Measurements from ENCODE around the gene GPC6.

The GPC6 gene

DNA sequence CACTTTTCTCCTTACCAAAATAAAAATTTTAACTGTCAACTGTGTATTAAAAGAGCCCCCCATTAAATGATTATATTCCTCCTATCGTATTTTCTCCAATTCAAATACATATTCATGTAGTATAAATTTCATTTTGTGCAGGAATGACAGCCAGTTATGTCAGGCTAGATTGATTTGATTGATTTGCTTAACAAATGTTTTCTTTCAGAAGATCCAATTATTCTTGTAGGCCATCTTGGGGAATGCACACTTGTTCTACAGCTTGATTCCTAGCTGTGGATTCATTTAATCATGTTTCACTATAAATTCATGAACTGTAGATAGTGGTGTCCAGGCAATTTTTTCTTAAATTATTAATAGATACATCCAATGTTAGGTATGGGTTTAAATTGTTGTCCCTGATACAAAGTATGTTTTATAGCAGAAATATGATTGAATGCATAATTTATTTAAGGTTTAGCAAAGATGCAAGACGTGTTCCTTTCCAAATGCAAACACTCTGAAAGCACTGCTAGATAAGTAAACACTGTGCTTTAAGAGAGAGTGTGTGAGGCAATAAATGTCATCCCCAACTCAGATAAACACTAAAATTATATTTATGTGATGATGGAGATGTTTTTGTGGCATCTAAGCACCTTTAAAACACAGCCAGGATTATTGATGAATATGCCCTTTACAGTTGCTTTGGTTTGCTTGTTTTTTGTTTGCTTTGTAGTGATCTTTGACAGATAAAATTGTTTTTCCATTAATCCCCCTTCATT is 721.7 kb downstream of the GPC6 start:
- no peak for DNase-seq

DNA sequence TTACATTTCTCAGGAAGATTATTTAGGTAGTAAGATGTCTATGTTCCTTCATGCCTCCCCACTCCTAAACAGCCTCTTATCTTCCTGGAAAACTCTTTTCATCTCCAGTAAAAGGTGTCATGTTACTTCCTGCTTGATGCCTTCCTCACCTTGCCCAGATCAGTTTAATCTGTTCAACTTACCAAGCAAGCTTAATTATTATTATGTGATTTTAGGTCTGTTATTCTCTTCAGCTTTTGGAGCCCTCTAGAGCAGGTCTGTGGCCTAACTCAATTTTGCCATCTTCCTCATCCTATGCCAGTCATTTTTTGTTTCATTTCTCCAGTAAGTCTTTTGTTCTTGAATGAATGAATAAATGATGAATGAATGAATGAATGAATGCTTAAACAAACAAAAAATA is 724.5 kb downstream of the GPC6 start:
- no peak for DNase-seq

DNA sequence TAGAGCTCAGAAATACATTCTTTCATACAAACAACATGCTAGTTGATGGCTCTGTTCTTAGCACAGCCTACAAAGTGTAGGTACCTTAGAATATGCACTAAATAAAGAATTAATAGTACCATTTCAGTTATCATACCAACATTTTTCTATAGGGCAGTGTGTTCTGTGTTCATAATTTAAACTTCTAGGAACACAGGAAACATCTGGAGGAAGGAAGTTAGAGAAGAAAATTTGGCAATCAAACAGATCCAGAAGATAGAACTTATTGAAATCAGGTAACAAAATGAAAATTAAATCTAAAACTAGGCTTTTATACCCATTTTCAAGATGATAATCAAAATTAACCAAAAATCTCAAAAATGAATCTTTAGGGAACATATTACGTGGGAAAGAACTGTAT is 725.3 kb downstream of the GPC6 start:
- no peak for DNase-seq

DNA sequence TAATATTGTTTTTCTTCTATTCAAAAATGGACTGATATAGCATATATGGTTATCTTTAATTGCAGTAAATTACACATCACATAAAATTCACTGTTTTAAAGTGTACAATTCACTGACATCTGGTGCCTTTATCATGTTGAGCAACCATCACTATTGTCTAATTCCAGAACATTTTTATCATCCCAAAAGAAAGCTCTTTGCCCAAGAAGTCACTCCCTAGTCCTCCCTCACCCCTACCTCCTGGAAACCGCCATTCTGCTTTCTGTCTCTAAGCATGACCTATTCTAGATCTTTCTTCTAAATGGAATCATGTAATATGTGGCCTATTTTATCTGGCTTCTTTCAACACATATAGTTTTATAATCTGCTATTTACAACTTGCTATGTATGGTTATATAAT is 727.2 kb downstream of the GPC6 start:
- DNase-seq: no peak

DNA sequence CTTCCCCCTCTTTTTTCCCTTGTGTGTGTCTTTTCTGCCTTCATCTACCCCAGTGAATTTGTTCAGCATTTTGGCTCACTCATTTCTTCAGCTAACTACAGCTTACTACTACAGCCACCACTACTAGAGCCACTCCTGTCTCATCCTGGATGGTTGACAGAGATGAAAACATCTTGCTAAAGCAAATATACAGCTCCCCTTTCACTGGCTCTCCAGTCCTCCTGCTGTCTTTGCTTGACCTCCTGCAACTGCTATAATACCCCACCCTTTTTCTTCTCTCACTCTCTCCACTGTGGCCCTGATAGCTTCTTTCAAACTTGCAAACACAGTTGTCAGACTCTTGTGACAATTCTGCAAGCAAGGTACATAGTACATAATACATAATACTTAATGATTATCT is 729.3 kb downstream of the GPC6 start:
- no peak for DNase-seq

DNA sequence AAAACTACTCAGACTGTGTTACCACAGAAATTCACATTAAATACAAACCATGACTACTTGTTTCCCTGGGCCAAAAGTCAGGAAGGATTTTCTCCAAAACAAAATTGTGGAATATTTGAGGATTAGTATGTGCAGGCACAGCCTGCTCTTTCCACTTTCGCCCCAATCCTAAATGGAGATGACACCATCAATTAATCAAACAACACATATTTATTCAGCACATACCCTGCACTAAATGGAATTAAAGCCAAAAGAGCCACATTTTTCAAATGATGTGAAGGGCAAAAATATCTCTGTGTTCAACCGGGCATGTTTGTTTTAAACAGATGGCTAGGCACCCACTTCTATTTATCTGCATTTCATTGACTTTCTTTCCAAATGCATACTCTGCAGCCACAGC is 729.8 kb downstream of the GPC6 start:
- no peak for DNase-seq

DNA sequence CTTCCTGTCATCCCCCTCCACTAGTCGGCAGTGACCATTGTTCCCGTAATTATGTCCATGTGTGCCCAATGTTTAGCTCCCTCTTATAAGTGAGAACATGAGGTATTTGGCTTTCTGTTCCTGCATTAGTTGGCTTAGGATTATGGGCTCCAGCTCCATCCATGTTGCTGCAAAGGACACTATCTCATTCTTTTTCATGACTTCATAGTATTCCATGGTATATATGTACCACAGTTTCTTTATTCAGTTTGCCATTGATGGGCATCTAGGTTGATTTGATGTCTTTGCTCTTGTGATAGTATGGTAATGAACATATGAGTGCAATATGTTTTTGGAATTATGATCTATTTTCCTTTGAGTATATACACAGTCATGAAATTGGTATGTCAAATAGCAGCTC is 730.8 kb downstream of the GPC6 start:
- DNase-seq: no peak

DNA sequence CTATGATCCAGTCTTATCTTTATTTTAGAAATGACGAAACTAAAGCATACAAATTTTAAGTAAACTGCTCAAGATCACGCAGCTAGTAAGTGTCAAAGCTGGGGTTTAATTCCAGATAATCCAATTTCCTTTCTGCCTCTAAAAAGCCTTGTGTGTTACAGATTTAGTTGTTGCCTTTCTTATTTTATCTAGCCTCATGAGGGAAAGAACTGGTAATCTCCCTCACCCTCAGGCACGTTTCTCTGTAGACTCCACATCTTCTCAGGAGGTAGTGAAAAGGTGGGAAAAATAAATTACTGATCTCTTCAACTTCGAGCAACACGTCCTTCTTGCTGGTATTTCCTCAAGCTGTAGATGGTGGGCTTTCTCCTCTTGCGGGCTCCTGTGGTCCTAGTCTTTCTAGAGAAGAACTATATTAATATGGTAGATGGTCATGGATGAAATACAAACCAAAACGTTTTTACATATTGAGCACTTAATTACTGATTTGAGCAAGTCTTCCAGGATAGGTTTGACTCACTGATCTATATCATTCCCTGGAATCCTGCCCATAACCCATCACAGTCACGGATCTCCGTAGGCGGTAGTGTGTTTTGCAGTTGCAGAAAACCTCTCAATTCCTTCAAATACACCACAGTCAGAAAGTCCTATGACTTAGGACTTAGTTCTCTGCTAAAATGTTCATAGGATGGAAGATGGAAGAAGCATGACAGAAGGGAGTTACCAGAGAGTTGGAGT is 733.4 kb downstream of the GPC6 start:
- no peak for DNase-seq

DNA sequence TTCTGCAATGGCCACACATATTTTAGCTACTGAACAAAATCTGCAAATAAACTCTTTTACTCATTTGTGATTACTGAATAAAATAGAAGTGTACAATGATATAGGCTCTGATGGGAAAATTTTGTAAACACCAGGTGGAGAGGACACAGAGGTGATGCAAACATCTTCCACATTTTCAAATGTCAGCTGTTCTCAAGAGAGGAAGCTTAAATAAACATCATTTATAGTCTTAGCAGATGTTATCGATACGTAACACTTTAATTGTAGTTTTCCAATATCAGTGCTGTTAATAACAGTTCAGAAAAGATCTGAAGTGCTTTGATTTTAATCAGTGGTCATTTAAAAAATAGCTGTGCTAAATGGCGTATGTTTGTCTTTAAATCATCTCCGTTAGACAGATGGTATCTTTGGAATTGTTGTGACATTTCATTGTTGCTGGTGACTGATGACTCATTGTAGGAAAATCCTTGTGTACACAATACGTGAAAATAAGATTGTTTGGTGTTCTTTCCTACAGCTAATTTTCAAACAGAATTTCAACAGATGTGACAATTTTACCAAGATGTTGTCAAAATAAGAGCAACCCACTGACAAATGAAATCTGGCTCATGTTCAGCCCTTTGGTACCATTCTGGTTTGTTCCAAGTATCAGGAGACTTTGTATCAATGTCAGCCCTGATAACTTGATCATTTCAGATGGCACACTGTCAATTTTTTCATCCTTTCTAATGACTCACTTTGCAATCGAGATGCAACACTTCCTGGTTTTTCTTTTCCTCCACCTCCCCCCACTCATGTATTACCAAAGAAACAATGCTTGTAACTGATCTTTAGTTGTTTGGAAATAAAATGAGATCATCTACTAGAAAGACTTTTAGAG is 736.9 kb downstream of the GPC6 start:
- DNase-seq: no peak

DNA sequence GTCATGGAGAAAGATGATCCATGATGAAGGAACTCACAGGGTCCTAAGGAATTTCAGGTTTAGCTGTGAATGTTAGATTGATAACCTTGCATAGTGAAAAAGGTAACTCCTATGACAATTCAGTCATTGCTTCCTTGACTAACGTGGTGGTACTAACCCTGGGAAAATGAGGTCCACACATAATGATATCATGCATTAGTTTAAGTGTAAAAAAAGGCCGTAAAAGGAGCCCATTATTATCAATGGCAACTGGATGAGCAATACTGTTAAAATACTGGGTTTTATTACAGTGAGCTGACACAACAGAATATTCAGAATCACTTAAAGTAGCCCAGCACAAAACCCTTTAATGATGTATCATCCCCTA is 737.5 kb downstream of the GPC6 start:
- DNase-seq: no peak

DNA sequence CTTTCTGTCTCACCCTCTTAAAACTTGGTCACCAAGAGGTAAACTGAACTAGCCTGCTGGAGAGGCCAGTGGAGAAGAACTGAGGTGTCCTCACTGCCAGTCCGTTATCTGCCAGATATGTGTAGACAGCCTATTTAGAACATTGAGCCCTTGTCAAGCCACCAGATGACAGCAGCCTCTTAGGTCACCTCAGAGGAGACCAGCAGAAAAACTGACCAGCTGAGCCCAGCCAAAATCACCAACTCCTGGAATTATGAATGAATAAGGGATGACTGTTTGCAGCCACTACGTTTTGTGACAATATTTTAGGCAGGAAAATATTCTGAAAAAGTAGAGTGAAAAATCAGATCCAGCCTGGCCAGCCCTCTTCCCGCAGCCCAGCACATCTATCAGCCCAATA is 739.0 kb downstream of the GPC6 start:
- no peak for DNase-seq

DNA sequence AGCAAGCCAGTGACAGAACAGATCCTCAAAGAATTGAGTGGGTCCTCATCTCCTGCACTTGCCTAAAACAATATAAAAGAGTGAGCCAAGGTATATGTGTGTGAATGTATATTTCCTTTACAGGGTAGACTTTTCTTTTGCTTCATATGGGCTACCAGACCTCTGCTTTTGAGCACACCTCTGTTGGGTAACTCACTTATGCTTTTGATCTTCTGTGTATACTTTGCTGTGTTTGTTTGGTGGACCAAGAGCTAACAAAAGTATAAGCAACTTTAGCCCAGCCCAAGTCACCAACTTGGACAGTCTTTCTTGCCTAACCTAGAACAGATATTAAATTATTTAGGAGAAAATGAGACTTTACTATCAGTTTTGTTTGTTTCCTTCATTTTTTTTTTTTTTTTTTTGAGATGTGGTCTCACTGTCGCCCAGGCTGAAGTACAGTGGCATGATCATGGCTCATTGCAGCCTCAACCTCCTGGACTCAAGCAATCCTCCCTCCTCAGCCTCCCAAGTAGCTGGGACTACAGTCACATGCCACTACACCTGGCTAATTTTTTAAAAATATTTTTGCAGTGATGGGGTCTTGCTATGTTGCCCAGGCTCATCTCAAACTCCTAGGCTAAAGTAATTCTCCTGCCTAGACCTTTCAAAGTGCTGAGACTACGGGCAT is 739.8 kb downstream of the GPC6 start:
- no peak for DNase-seq

DNA sequence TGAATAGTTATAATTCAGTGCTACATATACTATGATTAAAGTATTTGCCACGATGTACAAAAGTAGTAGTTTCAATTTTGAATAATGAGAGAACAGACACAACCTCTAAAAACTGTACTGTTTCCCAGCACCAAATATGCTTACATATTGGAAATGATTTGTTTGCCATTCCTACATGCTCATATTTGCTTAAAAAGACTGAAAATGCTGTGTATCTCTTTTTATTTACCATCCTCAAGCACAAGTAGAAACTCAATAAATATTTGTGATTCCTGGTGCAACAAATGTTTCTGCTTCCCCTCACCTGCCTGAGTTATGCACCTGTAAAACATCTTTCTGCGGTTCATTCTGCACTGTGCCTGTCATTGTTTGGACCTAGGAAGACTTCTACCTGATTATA is 740.7 kb downstream of the GPC6 start:
- no peak for DNase-seq

DNA sequence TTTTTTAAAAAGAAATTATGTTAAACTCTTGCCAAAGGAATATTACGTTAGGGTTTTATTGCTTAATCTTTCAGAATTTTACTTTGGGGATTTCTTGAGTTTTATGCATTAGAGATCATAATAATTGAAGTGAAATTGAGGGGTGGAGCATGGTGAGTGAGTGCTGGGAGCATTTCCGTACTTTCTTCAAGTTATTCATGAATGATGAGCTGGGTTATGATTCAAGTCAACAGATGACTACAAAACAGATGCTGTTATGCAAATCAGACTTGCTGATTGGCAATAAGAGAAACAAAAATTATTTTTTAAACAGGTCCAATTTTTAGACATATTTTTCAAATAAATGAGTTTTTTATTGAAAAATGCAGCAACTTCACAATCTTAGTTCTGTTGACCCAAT is 748.6 kb downstream of the GPC6 start:
- no peak for DNase-seq

DNA sequence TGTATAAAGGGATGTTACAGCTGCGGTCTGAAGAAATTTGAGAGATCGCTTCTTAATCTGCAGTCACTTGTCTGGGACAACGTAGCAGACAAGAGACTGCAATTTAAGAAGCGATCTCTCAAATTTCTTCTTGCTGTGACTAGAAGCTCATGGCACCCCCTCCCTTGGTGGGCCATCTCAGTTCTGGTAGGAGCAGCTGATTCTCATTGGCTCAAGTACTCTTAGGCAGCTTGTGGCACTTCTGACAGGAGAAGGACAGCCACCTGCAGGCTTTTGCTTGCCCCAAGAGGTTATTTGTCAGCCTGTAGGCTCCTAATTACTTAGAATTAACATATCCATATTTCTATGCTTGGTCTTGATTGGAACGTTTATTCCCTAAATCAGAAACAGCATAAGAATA is 749.9 kb downstream of the GPC6 start:
- DNase-seq: no peak

DNA sequence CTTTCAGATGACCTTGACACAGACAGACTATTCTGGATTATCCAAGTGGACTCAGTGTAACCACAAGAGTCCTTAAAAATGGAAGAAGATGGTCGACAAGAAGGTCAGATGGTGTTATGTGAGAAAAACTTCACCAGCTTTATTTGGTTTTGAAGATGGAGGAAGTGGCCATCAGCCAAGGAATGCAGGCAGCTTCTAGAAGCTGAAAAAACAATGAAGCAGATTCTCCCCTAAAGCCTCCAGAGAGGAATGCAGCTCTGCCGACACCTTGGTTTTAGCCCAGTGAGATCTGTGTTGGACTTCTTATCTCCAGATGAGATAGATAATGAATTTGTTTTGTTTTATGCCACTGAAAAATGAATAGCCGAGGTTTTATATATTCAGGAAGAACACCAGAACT is 751.4 kb downstream of the GPC6 start:
- DNase-seq: no peak

DNA sequence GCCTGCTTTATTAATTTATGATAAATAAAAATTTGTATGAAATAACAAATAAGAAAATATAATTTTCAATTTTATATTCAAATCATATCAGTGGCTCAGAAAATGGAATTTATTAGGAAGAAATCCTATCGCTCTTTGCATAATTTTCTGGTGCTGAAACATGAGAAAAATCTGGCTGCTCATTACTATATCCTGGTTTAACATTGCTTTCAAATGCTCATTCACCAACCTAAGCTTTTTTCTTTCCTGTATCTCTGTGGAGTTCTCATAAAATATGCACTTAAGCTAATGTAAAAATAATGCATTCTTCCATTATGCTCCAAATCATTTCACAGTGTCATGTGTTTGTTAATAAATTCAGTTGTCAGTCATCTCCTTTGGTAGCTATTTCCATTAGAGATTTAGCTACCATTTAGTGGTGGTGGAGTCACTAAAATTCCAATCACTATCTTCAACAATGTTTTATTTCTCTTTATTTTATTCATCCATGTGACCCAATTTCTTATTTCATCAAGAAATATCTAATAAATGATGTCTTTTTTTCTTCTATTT is 754.9 kb downstream of the GPC6 start:
- DNase-seq: no peak

DNA sequence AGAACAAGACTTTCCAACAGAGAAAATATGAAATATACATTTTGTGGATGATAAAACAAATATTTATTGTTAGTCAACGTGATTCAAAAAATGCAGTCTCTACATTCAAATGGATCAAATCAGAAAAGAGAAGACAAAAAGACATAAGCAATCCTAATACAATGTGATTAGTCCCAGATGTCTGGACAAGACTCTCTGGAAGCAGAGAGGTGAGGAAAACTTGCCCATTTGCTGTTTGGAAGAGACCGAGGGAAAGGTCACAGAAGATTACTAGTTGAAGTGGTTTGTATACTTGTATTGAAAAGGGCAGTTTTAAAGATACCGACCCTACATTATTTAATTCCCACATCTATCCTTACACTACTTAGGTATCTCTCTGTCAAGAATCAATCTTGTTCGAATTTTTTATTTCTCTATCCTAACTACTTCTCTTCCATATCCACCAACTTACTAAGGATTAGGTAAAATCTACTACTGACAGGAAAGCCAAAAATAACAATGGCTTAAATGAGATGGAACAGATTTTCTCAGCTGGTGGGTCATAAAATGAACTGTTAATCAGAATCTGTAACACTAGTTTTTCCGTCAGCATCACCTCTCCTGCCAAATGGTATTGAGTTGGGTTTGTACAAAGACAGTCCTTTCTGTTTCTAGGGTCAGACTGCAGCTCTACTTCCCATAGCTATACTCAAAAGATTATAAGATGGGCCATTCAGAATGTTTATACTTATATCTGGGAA is 755.7 kb downstream of the GPC6 start:
- no peak for DNase-seq

DNA sequence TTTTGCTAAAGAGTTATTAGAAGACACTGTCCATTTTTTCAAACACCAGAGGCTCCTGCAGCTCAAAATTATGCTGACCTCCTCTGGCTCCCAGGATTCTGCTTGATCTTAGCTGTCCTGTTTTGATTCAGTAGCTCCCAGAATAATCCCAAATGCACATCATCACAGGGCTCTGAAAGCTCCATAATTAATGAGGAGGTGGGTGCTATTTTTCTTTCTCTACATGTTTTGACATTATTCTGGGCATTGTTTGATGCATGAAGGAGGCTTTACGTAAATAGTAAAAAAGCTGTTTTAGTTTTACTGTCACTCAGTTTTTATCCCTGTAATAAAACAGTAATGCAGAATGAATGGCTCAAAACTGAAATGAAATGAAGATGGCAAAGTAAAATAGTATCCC is 757.4 kb downstream of the GPC6 start:
- DNase-seq: no peak

DNA sequence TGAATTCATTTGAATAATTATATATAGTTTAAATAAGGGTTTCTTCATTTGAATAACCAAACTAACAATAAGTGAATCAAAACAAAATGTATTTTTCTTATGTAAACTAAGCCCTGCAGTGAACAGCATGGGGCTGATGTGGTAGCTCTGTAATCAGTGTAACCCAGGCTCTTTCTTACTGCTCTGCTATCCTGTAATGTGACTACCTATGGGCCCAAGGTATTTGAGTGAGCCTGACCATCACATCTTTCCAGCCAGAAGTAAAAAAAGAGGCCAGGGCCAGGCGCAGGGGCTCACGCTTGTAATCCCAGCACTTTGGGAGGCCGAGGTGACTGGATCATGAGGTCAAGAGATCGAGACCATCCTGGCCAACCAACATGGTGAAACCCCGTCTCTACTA is 758.3 kb downstream of the GPC6 start:
- no peak for DNase-seq

DNA sequence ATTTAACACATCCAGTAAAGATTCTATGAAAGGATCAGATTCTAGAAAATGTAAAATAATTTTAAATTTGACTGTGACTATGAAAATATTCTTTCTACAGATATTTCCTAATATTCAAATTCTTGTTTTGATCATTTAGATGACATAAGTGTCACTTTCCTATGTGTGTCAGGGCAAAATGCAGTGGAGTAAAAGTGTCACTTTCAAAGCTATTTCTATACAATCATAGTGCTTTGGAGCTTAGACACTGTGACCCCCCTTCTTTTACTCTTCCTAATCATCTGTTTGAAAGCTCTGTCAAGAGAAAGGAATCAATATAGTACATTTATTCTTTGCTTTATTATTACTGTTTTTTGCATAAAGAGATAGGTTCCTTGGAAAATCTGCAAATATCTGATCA is 760.9 kb downstream of the GPC6 start:
- DNase-seq: no peak

DNA sequence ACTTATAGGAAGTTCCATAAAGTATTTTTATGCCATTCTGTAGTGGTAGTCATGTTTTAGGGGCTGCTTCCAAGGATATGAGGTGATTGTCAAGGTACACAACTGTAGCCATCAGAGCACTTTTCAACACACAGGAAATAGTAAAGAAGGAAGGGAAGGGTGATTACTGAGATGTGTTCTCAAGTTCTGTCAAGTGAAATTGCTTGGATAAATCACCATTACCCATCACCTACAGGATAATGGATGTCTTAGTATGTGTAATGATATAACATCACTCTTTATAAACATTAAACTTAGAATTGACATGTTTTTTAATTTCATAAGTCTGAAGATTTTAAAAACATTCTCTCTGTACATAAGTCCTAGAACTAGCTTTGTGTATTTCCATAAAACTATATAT is 765.0 kb downstream of the GPC6 start:
- DNase-seq: no peak
